HG02623 (cell line): ENCODE measurements around the gene PRSS22.

Source experiments
- ATAC-seq: cut with Tn5 transposase; IDR thresholded peaks from one replicate; pipeline ENCODE4 v1.9.1; 2021; ENCODE audit warnings: moderate library complexity; ENCODE audit not compliant: unreplicated experiment

PRSS22 gene

DNA sequence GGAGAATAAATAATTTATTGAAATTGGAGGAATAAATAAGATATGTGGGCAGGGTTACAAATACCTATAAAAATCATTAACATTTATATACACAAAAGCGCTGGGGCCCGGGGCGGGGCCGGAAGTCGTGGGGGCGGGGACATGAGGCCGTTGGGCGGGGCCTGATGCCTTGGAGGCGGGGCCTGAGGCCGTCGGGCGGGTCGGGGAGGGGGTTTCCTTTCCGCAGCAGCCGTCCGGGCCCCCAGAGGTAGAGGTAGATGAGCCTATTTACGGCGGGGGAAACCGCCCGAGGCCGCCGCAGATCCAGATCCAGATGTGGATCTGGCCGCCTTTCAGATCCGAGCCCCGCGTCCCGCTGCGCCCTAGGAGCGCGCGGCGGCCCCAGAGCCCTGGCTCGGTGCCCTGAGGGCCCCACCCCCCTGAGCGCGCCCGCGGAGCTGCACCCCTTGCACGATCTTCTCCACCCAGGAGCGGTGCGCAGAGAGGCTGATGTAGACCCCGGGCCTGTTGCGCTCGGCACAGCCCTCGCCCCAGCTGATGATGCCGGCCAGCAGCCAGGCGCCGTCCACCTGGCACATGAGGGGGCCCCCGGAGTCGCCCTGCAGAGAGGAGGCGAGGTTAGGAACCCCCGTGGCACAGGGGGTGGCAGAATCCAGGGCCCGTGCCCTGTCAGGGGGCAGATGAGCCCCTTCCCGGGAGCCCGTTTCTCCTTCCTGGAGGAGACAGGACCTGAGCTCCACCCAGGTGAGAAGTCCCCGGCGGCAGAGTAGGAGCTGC is 5.1 kb downstream of the PRSS22 start:
- ATAC-seq: no peak

DNA sequence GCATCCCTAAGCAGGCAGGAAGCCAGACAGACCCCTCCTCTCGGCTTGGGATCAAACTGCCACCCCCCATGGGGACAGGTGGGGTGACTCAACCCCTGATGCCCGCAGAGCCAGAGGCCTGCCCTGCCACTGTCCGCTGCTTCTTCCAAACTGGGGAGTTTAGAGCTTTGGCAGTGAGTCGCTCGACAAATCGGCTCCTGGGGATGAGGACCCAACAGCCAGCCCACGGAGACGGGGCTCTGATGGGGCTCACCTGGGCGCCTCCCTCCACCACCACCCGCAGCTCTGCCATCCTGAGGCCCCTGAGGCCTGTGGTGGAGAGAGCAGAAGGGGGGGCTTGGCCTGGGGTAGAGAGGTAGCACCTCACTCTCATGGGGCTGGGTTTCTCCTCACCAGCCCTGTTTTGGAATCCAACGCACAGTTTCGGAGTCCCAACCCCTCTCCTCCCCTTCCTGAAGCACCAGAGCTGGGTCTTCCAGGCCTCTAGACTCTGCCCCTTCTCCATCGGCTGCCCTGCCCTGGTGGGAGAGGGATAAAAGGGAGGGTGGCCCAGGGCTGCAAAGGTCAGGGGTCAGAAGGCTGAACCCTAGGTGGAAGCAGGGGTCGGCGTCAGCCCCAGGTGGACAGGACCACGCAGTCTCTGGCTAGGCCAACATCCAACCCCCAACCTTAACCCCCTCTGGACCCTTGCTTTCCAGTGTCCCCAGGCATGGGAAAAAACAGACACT is 5.8 kb downstream of the PRSS22 start:
- ATAC-seq: no peak

DNA sequence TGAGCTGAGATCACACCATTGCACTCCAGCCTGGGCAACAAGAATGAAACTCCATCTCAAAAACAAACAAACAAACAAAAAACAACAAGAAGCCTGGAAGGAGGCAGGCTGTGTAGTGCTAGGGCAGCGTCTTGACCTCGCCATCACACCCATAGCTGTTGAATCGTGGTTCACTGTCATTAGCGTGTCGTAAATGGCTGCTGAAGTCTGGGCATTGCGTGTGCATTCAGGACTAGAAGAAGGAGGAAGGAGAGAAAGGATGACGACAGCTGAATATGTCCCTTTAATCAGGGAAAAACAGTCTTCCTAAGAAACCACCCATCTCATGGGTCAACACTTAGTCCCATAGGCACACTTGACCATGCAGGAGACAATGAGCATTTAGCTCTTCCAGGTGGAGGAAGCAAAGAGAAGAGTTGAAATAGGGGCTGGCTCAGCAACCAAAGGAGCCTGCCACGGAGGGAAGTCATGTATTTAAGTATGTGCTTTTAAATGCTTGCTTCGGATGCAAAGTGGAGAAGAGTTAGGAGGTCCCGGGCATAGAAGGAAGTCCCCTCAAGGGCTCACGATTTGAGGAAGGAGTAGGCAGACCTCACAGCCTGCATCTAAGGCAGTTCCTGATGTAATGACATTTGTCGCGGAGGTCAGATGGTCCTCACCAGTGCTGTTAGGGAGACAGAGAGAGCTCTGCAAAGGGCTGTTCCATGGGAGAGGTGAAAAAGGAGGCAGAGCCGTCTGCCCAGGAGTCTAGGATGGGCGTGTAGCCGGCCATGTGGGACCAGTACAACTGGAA is 8.8 kb downstream of the PRSS22 start:
- no peak for ATAC-seq

DNA sequence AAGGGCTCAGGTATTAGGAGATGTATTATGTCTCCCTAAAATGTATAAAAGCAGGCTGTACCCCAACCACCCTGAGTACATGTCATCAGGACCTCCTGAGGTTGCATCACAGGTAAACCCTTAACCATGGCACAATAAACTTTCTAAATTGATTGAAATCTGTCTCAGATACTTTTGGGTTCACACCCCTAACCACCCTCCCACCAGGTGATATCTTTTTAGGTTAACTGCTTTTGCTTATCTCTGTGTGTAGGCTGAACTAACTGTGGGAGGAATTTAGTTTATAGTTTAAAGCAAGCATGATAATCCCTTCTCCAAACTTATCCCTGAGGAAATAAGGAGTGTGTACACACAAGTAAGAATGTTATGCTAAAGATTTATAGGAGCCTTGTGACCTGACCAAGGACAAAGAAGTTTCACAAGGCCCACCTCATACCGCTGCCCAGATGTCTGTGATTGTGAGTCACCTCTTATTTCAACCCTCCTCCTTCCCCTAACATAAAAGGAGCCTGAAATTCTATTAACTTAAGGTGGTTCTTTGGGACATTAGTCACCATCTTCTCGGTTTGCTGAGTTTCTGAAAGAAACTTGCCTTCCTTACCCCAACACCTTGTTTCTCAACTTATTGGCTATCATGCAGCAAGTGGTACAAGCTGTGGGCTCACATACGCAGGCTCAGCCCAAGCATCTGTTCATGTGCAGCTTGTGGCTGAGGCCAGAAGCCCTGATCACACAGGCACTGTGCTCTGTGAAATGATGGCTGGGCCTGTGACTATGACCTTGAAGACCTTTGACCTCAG is 11.3 kb downstream of the PRSS22 start:
- ATAC-seq: no peak

DNA sequence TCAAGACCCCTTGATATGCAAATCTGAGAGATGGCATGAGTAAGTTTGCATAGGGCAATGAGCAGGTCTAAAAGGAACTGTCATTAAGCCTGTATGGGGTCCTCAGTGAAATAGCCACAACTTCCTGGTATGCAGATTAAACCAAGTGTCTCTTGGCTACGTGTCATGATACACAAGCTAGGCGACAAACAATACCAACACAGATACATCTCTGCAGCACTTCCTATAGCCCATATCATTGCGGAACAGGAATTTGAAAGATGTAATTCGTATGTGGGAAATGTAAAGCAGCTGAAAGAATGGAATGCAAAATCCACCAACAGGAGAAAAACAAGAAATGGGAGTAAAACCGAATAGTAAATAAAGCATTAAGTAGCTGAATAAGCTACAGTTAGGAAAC is 12.9 kb downstream of the PRSS22 start:
- no peak for ATAC-seq

DNA sequence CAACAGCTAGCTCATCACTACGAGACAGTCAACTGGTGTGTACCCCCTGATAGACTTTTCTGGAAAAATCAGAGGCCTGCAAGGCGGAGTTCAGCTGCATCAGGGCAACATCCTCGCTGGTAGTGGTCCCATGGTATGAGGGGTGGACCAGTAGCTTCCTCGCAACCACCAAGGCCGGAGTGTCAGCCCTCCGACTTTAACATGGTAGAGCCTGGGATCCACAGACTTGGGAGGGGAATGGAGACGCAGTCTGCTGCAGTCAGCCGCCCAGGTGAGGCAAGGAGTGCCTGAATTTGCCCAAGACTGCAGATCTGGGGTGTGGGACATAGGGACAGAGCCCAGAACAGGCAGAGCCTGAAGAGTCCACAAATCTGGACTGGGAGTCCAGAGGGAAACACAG is 14.4 kb downstream of the PRSS22 start:
- ATAC-seq: no peak

DNA sequence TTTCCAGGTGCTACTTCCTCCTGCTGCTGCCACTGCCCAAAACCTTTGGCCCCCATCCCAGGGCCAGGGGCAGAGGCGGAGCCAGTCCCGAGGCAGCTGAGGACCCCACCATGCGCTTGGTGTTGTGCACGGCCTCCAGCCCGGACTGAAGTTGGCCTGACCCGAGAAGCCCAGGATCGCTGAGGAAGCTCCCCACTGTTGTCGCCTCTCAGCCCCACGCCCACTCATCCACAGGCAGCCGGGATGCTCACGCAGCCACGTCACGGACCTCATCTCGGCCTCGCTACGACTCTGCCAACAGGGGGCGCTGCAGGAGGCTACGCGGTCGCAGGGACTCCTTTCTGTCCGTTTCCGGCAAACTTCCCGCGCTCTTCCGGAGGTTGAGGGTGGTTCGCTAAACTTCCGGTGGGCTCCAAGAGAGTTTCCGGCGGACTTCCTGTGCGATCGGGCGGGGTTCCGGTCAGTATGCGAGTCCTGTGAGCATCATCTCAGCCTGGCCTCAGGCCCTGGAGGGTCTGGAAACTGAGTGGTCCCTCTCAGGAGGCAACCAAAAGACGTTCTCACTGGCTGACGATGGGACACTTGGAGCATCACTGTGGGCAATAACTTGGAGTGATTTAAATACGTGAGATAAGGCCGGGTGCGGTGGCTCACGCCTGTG is 15.5 kb downstream of the PRSS22 start:
- ATAC-seq: no peak

DNA sequence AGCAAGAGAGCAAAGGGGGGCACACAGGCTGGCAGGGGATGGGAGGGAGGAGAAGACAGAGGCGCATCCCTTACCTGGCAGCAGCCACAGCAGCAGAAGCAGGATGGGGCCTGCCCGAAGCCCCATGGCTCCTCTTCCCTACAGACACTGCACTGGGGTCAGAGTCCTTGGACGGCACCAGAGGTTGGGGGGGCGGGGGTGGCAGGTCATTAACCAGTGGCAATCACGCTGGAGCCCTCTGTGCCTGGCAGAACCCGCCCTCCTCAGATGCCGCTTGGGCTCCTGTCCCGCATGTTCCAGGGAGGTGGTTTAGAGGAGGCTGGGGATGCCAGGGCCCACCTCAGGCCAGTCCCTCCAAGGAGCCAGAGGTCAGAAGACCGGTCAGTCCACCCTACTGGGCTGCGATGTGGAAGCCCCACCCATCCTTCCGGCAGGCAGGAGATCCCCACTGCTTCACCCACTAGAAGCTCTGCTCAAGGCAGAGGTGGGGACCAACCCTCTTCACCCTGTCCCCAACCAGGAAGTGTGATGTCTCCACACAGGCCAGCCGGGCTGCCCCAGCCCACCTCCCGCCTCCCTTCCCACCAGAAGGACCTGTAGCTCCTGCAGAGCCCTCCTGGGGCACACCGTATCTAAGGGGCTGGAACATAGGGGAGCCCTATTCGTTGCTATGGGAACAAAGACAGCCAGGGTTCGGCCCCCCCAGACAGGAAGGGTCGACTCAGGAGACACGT is 16.2 kb downstream of the PRSS22 start:
- no peak for ATAC-seq

DNA sequence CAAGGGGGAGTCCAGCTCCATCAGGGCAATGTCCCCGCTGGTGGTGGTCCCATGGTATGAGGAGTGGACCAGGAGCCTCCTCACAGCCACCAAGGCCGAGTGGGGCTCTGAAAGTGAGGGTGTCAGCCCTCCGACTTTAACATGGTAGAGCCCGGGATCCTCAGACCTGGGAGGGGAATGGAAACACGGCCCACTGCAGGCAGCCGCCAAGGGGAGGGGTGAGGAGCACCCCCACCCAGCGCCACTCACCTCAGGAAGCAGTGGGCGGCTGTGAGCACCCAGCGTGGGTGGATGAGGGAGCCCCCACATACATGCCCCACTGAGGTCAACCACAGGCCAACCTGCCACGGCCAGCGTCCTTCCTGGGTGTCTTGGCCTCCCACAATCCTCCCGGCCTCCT is 17.1 kb downstream of the PRSS22 start:
- ATAC-seq: no peak

DNA sequence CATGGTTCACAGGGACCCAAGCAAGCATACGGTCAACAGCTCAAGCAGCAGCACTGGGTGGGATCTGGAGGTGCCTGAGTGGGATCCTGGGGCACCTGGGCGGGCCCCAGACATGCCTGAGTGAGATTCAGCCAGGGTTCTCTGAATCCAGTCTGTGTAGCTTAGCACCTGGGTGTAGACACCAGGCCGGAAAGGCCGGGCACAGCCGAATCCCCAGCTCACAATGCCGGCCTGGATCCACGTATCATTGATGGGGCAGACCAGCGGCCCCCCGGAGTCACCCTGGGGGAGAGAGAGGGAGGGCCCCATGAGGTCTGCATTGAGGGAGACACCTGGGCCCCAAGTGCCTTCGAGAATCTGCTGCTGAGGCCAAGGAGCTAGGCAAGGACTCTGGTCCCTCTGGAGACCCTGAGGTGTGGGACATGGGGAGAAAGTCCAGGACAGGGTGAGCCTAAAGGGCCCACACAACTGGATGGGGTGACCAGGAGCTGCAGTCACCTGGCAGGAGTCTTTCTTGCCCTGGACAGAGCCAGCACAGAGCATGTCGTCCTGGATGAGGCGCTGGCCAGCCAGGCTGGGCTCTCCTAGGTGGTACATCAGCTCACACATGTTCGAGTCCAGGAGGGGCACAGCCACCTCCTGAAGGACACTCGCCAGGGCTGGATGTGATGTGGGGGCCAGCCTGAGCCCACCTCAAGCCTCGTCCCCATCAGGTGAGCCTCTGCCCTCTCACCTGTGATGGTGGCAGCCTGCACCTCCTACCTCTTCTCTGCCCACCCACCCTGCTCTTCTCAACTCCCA is 18.1 kb downstream of the PRSS22 start:
- ATAC-seq: no peak

DNA sequence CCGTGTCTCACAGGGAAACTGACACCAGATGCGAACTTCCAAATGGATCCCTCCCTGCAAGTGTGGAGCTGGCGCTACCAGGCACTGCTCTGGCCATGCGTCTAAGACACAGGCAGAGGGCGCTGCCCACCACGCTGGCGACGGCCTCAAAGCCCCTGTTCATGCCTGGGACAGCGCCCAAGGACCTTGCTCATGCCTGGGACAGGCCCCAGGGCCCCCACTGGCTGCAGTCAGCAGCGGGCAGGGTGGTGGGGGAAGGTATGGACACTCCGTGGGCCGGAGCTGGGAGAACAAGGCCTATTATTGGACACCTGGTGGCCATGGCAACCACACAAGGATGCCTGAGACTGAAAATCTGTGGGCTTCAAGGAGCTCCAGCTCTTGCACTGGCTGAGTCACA is 19.0 kb downstream of the PRSS22 start:
- no peak for ATAC-seq

DNA sequence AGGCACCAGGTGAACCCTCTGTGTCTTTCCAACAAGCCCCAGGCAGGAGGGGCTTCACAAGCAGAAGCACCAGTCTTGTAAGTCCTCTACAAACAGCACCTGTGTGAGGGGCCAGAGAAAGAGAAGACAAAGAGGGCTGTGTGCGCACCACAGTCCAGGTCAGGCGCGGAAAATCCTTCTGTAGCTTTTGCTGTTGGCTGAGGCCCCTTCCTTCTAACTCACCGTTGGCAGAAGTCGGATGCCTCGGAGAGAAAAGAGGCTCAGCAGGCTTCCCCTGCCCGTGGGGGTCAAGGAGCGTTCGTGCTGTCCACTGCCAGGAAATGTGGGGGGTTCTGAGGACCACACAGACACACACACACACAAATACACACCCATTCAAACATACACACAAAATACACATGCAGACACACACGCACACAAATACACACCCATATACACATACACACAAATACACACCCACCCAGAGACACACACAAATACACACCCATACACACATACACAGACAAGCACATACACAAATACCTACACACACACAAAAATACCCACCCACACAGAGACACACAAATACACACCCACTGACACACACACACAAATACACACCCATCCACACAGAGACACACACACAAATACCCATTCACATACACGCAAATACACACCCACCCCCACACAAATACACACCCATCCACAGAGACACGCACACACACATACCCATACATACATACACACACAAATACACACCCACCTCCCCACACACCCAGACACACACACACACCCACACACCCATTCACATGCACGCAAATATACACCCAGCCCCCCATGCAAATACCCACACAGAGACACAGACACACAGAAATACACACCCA is 21.1 kb downstream of the PRSS22 start:
- ATAC-seq: no peak

DNA sequence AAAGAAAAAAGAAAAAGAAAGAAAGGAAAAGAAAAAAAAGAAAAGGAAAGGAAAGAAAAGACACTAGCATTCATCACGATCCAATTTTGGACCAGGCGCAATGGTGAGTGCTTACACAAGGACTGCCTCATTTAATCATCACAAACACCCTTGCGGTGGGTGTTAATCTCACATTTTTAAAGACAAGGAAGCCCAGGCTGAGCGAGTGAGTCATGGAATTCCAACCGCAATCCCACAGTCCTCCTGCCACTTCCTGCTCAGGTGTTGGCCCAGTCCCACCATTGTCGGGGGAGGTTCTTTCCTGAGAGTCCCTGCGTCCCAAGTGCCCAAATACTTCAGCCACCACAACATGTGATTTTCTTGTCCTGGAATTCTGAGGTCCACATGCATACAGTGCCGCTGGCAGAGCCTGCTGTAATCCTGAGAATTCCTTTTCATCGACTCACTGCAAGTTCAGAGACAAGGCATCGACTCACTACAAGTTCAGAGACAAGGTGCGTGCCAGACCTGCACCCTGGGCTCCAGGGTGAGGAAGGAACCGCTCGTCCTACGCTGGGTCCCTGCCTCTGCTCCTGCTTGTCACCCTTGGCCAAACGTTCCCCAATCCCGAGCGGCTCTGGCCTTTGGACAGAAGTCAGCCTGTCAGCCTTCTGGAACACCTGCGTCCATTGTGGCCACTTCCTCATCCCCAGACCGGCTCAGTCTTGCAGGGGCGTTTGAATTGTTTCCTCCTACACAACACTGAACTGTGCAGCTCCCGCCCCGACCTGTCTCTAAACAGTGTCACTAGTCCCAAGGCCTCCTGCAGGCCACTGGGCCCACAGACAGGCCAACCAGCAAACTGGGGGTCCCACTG is 22.1 kb downstream of the PRSS22 start:
- ATAC-seq: no peak

DNA sequence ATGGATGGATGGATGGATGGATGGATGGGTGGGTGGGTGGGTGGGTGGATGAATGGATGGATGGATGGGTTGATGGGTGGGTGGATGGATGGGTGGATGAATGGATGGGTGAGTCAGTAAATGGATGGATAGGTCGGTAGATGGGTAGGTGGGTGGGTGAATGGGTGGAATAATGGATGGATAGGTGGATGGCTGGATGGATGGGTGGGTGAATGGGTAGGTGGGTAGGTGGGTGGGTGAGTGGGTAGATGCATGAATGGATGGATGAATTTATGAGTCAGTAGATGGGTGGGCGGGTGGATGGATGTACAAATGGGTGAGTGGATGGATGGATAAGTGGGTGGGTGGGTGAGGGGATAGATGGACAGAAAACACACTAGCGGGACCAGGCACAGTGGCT is 23.0 kb downstream of the PRSS22 start:
- ATAC-seq: no peak

DNA sequence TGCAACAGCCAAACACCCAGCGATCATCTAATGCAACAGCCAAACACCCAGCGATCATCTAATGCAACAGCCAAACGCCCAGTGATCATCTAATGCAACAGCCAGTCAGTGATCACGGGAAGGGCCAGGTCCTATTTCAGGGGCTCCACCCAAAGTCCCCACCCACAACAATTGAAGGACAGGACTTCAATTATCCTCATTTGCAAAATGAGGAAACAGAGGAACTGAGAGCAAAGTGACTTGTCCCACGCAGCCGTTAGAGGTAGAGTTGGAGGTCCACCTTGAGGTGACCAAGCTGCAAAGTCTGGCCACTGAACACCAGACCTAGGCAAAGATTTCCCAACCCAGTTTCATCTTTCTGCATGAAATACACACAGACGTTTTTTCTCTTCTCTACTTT is 24.2 kb downstream of the PRSS22 start:
- no peak for ATAC-seq

DNA sequence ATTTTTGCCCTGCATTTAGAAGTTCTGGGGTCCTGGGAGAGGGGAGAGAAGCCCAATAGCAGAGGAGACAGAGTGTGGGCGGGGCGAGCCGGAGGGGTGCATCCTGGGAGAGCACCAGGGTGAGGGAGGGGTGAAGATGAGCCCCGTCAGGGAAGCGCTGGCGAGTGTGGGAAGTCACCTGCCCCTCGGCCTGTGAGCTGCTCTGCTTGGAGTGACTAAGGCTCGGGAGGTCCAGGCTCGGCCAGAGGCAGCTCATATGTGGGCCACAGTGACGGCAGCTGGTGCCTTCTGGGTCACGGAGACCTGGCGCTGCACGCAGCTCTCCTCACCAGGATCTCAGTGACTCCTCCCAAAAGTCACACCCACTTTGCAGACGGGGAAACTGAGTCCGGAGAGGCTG is 26.8 kb downstream of the PRSS22 start:
- no peak for ATAC-seq

DNA sequence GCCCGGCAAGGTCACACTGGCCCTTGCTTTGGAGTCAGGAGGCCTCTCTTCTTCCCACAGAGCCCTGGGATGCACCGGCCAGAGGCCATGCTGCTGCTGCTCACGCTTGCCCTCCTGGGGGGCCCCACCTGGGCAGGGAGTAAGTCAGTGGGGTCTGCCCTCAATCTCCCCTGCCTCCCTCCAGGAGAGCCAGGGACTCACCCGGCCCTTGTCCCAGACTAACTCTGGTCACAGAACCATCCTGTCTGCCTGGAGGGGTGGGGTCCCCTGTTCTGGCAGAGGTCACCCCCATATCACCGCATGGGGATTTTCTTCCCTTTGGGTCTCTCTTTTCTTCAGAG is 27.6 kb downstream of the PRSS22 start:
- no peak for ATAC-seq
